Stimulated activated CD4-positive, alpha-beta T cell treated with anti-CD3 and anti-CD28 coated beads, Interleukin-2, amount 100 ng/mL, for 4 hours (primary cell): Measurements from ENCODE around the gene DENND4A.
"Not testable (repeated sequence)": the region's sequence is repeated elsewhere in the genome, so short reads cannot be mapped to it uniquely, and the experiment has no call there.

ENCODE experiments used
- DNase-seq: peaks from one replicate; pipeline ENCODE4 v3.0.0-alpha.2; 2020; ENCODE audit warnings: low read depth

The DENND4A gene

GRCh38 chr15:65757256-65757655 lies 34.8 kb downstream of the DENND4A start:
- no peak for DNase-seq

- no peak for DNase-seq
Measured at GRCh38 chr15:65752151-65752700, 39.9 kb downstream of the DENND4A start.

GRCh38 chr15:65751431-65751830 lies 40.7 kb downstream of the DENND4A start:
- no peak for DNase-seq

- DNase-seq = no peak
Measured at GRCh38 chr15:65747265-65747664, 44.8 kb downstream of the DENND4A start.

GRCh38 chr15:65743637-65744252 lies 48.3 kb downstream of the DENND4A start:
- DNase-seq = no peak

GRCh38 chr15:65740148-65740547 lies 51.9 kb downstream of the DENND4A start:
- no peak for DNase-seq

- DNase-seq = no peak
Measured at GRCh38 chr15:65738649-65739048, 53.4 kb downstream of the DENND4A start.

GRCh38 chr15:65733599-65733998 lies 58.5 kb downstream of the DENND4A start:
- DNase-seq = not testable (repeated sequence)

GRCh38 chr15:65732698-65733097 lies 59.4 kb downstream of the DENND4A start:
- no peak for DNase-seq

- DNase-seq = no peak
Measured at GRCh38 chr15:65731926-65732325, 60.2 kb downstream of the DENND4A start.

- DNase-seq = no peak
Measured at GRCh38 chr15:65730549-65731172, 61.4 kb downstream of the DENND4A start.

GRCh38 chr15:65724464-65725215 lies 67.5 kb downstream of the DENND4A start:
- DNase-seq = no peak

GRCh38 chr15:65723876-65724275 lies 68.2 kb downstream of the DENND4A start:
- no peak for DNase-seq

GRCh38 chr15:65722191-65722590 lies 69.9 kb downstream of the DENND4A start:
- no peak for DNase-seq

- no peak for DNase-seq
Measured at GRCh38 chr15:65712415-65712814, 79.7 kb downstream of the DENND4A start.

GRCh38 chr15:65695081-65695480 lies 97.0 kb downstream of the DENND4A start:
- DNase-seq = no peak

- no peak for DNase-seq
Measured at GRCh38 chr15:65690778-65691177, 101.3 kb downstream of the DENND4A start.

- DNase-seq = no peak
Measured at GRCh38 chr15:65690173-65690572, 101.9 kb downstream of the DENND4A start.

GRCh38 chr15:65688462-65688861 lies 103.6 kb downstream of the DENND4A start:
- DNase-seq = no peak

GRCh38 chr15:65682404-65682911 lies 109.6 kb downstream of the DENND4A start:
- no peak for DNase-seq

GRCh38 chr15:65680544-65680943 lies 111.5 kb downstream of the DENND4A start:
- no peak for DNase-seq

GRCh38 chr15:65676123-65676522 lies 116.0 kb downstream of the DENND4A start:
- no peak for DNase-seq

GRCh38 chr15:65675551-65675950 lies 116.5 kb downstream of the DENND4A start:
- DNase-seq = no peak
